WTC11 (cell line): ENCODE results near the gene CNDP1. TPM values are rescaled to one million over a fixed set of nuclear protein-coding genes. Genes with fewer than 3 reads are reported as not detected.
"Not testable (repeated sequence)": the region's sequence is repeated elsewhere in the genome, so short reads cannot be mapped to it uniquely, and the experiment has no call there.

Experiments used
- ATAC-seq: fragments of 200-7000 bp; cut with Tn5 transposase; 2 replicates; pipeline ENCODE4 v1.10.0; 2021; ENCODE audit warnings: mild to moderate bottlenecking, moderate library complexity
- CTCF ChIA-PET: fragments of 300-600 bp; sonication (Branson Sonifier 250); formaldehyde crosslinking; loops from one replicate; lab custom pipeline; 2021; ENCODE audit warnings: antibody characterized with exemption; lab: Charles Lee
- POLR2A ChIA-PET: fragments of 350-600 bp; sonication (Branson Sonifier 250); formaldehyde crosslinking; loops from one replicate; lab custom pipeline; 2021; ENCODE audit warnings: antibody characterized with exemption; lab: Charles Lee
- DNase-seq: peaks from one replicate; pipeline ENCODE4 v3.0.0; 2021; ENCODE audit warnings: low spot score
- H3K27ac Mint-ChIP-seq: 2 replicates; pipeline ENCODE4 v1.8.0; 2021; ENCODE audit warnings: mixed read lengths
- H3K27me3 Mint-ChIP-seq: 2 replicates; pipeline ENCODE4 v1.8.0; 2021; ENCODE audit warnings: low read depth, mild to moderate bottlenecking, moderate library complexity, mixed read lengths
- H3K36me3 Mint-ChIP-seq: 2 replicates; pipeline ENCODE4 v1.8.0; 2021; ENCODE audit warnings: mixed read lengths
- H3K4me1 Mint-ChIP-seq: 2 replicates; pipeline ENCODE4 v1.8.0; 2022; ENCODE audit warnings: mixed read lengths
- H3K4me3 Mint-ChIP-seq: 2 replicates; pipeline ENCODE4 v1.8.0; 2021; ENCODE audit warnings: mild to moderate bottlenecking, moderate library complexity, mixed read lengths
- H3K9me3 Mint-ChIP-seq: 2 replicates; pipeline ENCODE4 v1.8.0; 2021; ENCODE audit warnings: mixed read lengths
- ATF1 ChIP-seq: sonication (generic); formaldehyde crosslinking; IDR thresholded peaks from 2 replicates; pipeline ENCODE4 v1.8.1; 2023; ENCODE audit warnings: mild to moderate bottlenecking, moderate library complexity, missing genetic modification reagents
- CREB1 ChIP-seq: sonication (generic); formaldehyde crosslinking; IDR thresholded peaks from 2 replicates; pipeline ENCODE4 v1.8.0; 2023; ENCODE audit warnings: mild to moderate bottlenecking, missing genetic modification reagents
- EMX1 ChIP-seq: fragments of 250-450 bp; sonication (Bioruptor Pico); IDR thresholded peaks from 2 replicates; pipeline ENCODE4 v1.8.0; 2021; ENCODE audit warnings: mild to moderate bottlenecking
- FOXK1 ChIP-seq: sonication (generic); formaldehyde crosslinking; IDR thresholded peaks from 2 replicates; pipeline ENCODE4 v1.8.0; 2022; ENCODE audit warnings: mild to moderate bottlenecking, moderate library complexity, missing genetic modification reagents
- FOXP1 ChIP-seq: sonication (generic); formaldehyde crosslinking; IDR thresholded peaks from 2 replicates; pipeline ENCODE4 v1.8.0; 2022; ENCODE audit warnings: missing genetic modification reagents, mild to moderate bottlenecking, moderate library complexity, borderline replicate concordance
- GRHL2 ChIP-seq: fragments of 250-450 bp; sonication (Bioruptor Pico); IDR thresholded peaks from 2 replicates; pipeline ENCODE4 v1.8.0; 2022; ENCODE audit warnings: mild to moderate bottlenecking, moderate library complexity; ENCODE audit not compliant: insufficient replicate concordance, severe bottlenecking
- GTF2I ChIP-seq: fragments of 250-450 bp; sonication (Bioruptor Pico); conservative IDR thresholded peaks from 2 replicates; pipeline ENCODE4 v1.4.0; 2021; ENCODE audit warnings: mild to moderate bottlenecking
- MXD4 ChIP-seq: fragments of 250-450 bp; sonication (Bioruptor Pico); IDR thresholded peaks from 2 replicates; pipeline ENCODE4 v1.8.0; 2021; ENCODE audit warnings: mild to moderate bottlenecking, moderate library complexity, borderline replicate concordance
- NFE2L1 ChIP-seq: sonication (generic); formaldehyde crosslinking; IDR thresholded peaks from 2 replicates; pipeline ENCODE4 v1.8.1; 2023; ENCODE audit warnings: missing genetic modification reagents
- NR2C2 ChIP-seq: sonication (generic); formaldehyde crosslinking; IDR thresholded peaks from 2 replicates; pipeline ENCODE4 v1.8.0; 2022; ENCODE audit warnings: mild to moderate bottlenecking, missing genetic modification reagents
- RORB ChIP-seq: fragments of 250-450 bp; sonication (Bioruptor Pico); IDR thresholded peaks from 2 replicates; pipeline ENCODE4 v1.9.0; 2021; ENCODE audit warnings: mild to moderate bottlenecking
- SP1 ChIP-seq: sonication (generic); formaldehyde crosslinking; conservative IDR thresholded peaks from 2 replicates; pipeline ENCODE4 v1.8.1; 2022; ENCODE audit warnings: missing genetic modification reagents
- total RNA-seq: library from RNA; stranded (reverse); gene quantifications from 3 replicates; pipeline ENCODE4 v1.2.3, GENCODE V29; 2021
- TF ChIP-seq, protein P1 (sequence below): sonication (generic); formaldehyde crosslinking; IDR thresholded peaks from 2 replicates; pipeline ENCODE4 v1.8.0; 2022; ENCODE audit warnings: mild to moderate bottlenecking, missing genetic modification reagents
- TF ChIP-seq, protein P2 (sequence below): sonication (generic); formaldehyde crosslinking; IDR thresholded peaks from 2 replicates; pipeline ENCODE4 v1.8.0; 2022; ENCODE audit warnings: missing genetic modification reagents
- TF ChIP-seq, protein P3 (sequence below): fragments of 200-600 bp; IDR thresholded peaks from 2 replicates; pipeline ENCODE4 v1.8.0; 2022; ENCODE audit warnings: antibody characterized with exemption
- TF ChIP-seq, protein P4 (sequence below): fragments of 250-450 bp; sonication (Bioruptor Pico); IDR thresholded peaks from 2 replicates; pipeline ENCODE4 v1.9.0; 2021; ENCODE audit warnings: moderate library complexity, mild to moderate bottlenecking, inconsistent platforms, borderline replicate concordance
- TF ChIP-seq, protein P5 (sequence below): sonication (generic); formaldehyde crosslinking; IDR thresholded peaks from 2 replicates; pipeline ENCODE4 v1.8.0; 2022; ENCODE audit warnings: mild to moderate bottlenecking, missing genetic modification reagents
- TF ChIP-seq, protein P6 (sequence below): fragments of 250-450 bp; sonication (Bioruptor Pico); IDR thresholded peaks from 2 replicates; pipeline ENCODE4 v2.1.2; 2022; ENCODE audit warnings: mild to moderate bottlenecking, moderate library complexity

The CNDP1 gene
- total RNA-seq, 1 experiment from 2014 or later, result 0.28 TPM

DNA sequence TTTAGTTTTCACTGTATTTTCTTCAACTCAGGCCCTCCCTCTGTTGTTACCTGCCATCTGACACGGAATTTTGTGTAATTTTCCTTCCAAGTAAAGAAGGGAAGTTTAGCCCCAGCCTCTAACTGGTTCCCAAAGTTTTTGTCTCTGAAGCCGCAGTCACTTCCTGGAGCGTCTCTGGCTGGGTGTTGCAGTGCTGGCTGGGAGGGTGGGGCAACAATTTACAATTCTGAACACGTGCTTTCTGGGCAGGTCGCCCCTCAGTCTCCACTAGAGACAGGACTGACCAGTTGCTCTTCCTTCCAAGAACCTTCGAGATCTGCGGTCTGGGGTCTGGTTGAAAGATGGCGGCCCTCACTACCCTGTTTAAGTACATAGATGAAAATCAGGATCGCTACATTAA, 34.7 kb upstream of the CNDP1 start:
- peak overlapping the region; percentile 94 for H3K27ac Mint-ChIP-seq
- ChIA-PET POLR2A (no interaction called here), CTCF (interaction anchor here (1.0 kb wide), 1 partner anchor 52 kb away, joined by 3 read pairs; no protein-coding TSS in a partner anchor)
- TF ChIP-seq, protein P1, sequence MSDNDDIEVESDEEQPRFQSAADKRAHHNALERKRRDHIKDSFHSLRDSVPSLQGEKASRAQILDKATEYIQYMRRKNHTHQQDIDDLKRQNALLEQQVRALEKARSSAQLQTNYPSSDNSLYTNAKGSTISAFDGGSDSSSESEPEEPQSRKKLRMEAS (CRISPR knock-in tag), result peak; percentile 31; the same call in 1 of the 2 replicates
- TF ChIP-seq FOXK1 (CRISPR knock-in tag) (no peak), RORB (no peak)
- TF ChIP-seq, protein P2, sequence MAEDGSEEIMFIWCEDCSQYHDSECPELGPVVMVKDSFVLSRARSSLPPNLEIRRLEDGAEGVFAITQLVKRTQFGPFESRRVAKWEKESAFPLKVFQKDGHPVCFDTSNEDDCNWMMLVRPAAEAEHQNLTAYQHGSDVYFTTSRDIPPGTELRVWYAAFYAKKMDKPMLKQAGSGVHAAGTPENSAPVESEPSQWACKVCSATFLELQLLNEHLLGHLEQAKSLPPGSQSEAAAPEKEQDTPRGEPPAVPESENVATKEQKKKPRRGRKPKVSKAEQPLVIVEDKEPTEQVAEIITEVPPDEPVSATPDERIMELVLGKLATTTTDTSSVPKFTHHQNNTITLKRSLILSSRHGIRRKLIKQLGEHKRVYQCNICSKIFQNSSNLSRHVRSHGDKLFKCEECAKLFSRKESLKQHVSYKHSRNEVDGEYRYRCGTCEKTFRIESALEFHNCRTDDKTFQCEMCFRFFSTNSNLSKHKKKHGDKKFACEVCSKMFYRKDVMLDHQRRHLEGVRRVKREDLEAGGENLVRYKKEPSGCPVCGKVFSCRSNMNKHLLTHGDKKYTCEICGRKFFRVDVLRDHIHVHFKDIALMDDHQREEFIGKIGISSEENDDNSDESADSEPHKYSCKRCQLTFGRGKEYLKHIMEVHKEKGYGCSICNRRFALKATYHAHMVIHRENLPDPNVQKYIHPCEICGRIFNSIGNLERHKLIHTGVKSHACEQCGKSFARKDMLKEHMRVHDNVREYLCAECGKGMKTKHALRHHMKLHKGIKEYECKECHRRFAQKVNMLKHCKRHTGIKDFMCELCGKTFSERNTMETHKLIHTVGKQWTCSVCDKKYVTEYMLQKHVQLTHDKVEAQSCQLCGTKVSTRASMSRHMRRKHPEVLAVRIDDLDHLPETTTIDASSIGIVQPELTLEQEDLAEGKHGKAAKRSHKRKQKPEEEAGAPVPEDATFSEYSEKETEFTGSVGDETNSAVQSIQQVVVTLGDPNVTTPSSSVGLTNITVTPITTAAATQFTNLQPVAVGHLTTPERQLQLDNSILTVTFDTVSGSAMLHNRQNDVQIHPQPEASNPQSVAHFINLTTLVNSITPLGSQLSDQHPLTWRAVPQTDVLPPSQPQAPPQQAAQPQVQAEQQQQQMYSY (CRISPR knock-in tag), result no peak
- no peaks in the 10 kb centered on the region for H3K27me3 Mint-ChIP-seq
- H3K4me3 Mint-ChIP-seq, result peak overlapping the region; percentile 49
- H3K9me3 Mint-ChIP-seq, result no peaks in the 10 kb centered on the region
- peaks cover 42% of the 10 kb centered on the region for H3K36me3 Mint-ChIP-seq
- peak; percentile 18 for DNase-seq
- peaks cover 41% of the 10 kb centered on the region for H3K4me1 Mint-ChIP-seq
- ATAC-seq, result no peak

DNA sequence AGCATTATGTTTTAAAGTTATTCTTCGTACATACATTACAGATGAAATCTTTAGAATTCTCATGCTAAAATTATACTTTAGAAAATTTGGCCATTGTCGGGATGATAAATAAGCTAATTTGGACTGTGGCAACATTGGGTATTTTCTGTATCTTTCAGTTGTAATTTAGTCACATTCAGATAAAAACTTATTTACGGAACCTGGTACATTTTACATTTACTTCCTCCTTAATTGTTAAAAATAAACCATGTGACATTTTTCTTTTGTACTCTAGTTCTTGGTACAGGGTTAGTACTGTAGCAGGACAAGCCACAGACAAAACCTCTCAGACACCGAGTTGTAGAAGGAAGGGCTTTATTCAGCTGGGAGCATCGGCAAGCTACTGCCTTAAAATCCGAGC, 33.9 kb upstream of the CNDP1 start:
- Mint-ChIP-seq H3K27me3 (no peaks in the 10 kb centered on the region), H3K4me3 (no peak overlapping the region), H3K4me1 (peaks cover 46% of the 10 kb centered on the region), H3K36me3 (peaks cover 44% of the 10 kb centered on the region), H3K9me3 (no peaks in the 10 kb centered on the region), H3K27ac (peak overlapping the region; percentile 83; the same call in 1 of the 2 replicates)
- ATAC-seq, result no peak
- DNase-seq, result no peak
- CTCF ChIA-PET, result interaction anchor here (1.0 kb wide), 1 partner anchor 52 kb away, joined by 3 read pairs; no protein-coding TSS in a partner anchor
- POLR2A ChIA-PET, result no interaction called here
- no peak for TF ChIP-seq GRHL2 (CRISPR knock-in tag)
- TF ChIP-seq, protein P2 (CRISPR knock-in tag), result no peak
- no peak for TF ChIP-seq MXD4
- TF ChIP-seq, protein P3, sequence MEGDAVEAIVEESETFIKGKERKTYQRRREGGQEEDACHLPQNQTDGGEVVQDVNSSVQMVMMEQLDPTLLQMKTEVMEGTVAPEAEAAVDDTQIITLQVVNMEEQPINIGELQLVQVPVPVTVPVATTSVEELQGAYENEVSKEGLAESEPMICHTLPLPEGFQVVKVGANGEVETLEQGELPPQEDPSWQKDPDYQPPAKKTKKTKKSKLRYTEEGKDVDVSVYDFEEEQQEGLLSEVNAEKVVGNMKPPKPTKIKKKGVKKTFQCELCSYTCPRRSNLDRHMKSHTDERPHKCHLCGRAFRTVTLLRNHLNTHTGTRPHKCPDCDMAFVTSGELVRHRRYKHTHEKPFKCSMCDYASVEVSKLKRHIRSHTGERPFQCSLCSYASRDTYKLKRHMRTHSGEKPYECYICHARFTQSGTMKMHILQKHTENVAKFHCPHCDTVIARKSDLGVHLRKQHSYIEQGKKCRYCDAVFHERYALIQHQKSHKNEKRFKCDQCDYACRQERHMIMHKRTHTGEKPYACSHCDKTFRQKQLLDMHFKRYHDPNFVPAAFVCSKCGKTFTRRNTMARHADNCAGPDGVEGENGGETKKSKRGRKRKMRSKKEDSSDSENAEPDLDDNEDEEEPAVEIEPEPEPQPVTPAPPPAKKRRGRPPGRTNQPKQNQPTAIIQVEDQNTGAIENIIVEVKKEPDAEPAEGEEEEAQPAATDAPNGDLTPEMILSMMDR, result no peak
- TF ChIP-seq, protein P4, sequence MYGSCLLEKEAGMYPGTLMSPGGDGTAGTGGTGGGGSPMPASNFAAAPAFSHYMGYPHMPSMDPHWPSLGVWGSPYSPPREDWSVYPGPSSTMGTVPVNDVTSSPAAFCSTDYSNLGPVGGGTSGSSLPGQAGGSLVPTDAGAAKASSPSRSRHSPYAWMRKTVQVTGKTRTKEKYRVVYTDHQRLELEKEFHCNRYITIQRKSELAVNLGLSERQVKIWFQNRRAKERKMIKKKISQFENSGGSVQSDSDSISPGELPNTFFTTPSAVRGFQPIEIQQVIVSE (CRISPR knock-in tag), result no peak
- TF ChIP-seq, protein P5, sequence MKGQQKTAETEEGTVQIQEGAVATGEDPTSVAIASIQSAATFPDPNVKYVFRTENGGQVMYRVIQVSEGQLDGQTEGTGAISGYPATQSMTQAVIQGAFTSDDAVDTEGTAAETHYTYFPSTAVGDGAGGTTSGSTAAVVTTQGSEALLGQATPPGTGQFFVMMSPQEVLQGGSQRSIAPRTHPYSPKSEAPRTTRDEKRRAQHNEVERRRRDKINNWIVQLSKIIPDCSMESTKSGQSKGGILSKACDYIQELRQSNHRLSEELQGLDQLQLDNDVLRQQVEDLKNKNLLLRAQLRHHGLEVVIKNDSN (CRISPR knock-in tag), result no peak
- no peak for TF ChIP-seq FOXP1 (CRISPR knock-in tag)
- TF ChIP-seq RORB, result no peak
- no peak for TF ChIP-seq GTF2I
- TF ChIP-seq SP1 (CRISPR knock-in tag), result no peak
- TF ChIP-seq, protein P6, sequence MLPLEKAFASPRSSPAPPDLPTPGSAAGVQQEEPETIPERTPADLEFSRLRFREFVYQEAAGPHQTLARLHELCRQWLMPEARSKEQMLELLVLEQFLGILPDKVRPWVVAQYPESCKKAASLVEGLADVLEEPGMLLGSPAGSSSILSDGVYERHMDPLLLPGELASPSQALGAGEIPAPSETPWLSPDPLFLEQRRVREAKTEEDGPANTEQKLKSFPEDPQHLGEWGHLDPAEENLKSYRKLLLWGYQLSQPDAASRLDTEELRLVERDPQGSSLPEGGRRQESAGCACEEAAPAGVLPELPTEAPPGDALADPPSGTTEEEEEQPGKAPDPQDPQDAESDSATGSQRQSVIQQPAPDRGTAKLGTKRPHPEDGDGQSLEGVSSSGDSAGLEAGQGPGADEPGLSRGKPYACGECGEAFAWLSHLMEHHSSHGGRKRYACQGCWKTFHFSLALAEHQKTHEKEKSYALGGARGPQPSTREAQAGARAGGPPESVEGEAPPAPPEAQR (CRISPR knock-in tag), result no peak
- no peak for TF ChIP-seq CREB1 (CRISPR knock-in tag)
- TF ChIP-seq NFE2L1 (CRISPR knock-in tag), result no peak
- no peak for TF ChIP-seq NR2C2 (CRISPR knock-in tag)
- TF ChIP-seq FOXK1 (CRISPR knock-in tag), result no peak
- no peak for TF ChIP-seq ATF1
- TF ChIP-seq EMX1 (CRISPR knock-in tag), result no peak

DNA sequence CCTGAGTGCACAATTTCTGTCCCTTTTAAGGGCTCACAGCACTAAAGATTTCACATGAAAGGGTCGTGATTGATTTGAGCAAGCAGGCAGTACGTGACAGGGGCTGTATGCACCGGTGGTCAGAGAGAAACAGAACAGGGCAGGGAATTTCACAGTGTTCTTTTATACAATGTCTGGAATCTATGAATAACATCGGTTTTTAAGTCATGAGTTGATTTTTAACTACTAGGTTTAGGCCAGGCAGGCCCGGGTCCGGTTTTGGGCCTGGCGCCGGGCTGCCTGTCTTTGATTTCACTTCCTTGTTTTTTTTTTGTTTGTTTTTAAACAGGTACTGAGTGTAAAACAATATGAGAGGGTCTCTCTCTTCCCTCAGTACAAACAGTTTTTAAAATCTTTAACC, 33.5 kb upstream of the CNDP1 start:
- H3K4me1 Mint-ChIP-seq, result peaks cover 50% of the 10 kb centered on the region
- CTCF ChIA-PET, result interaction anchor here (1.0 kb wide), 1 partner anchor 51 kb away, joined by 3 read pairs; no protein-coding TSS in a partner anchor
- H3K36me3 Mint-ChIP-seq, result peaks cover 47% of the 10 kb centered on the region
- POLR2A ChIA-PET, H3K9me3 Mint-ChIP-seq, H3K27me3 Mint-ChIP-seq, DNase-seq, ATAC-seq, H3K4me3 Mint-ChIP-seq: not testable (repeated sequence)
- H3K27ac Mint-ChIP-seq, result peak overlapping the region; percentile 95
